ENCODE results near the gene NDFIP1. TPM values are rescaled to one million over a fixed set of nuclear protein-coding genes. Genes with fewer than 3 reads are reported as not detected.

NDFIP1 gene
- total and polyA plus RNA-seq, 12 donors = 26.7 to 313 (median 89.2) TPM

GRCh38 chr5:142156839-142157463 is 48.4 kb downstream of the NDFIP1 start:
- Histone ChIP-seq H3K4me3 (no peak overlapping the region), H3K4me1 (replicated peaks in 1 of 2) (peaks cover 0 to 13% of the 10 kb centered on the region in 2 donors), H3K27ac (peak overlapping the region in 2 of 5 donors; percentile 23 to 27), H3K36me3 (replicated peaks in 1 of 2) (peaks cover 0 to 10% of the 10 kb centered on the region in 2 donors), H3K27me3 (no peaks in the 10 kb centered on the region), H3K9me3 (replicated peaks in 1 of 3) (peaks cover 0 to 4% (median 0%) of the 10 kb centered on the region in 3 donors)
- intact Hi-C loops (cut with DNase I) = loop anchor here in 1 of 2 donors (10.0 kb wide), 1 partner anchor 538 kb away; no protein-coding TSS in a partner anchor
- WGBS, 4 donors = 64 to 76% (median 72%) methylated on average over 5 of the region's 5 CpGs
- no peak for DNase-seq
- TF ChIP-seq CTCF (IDR thresholded peaks at IDR 0.05) = no peak
- TF ChIP-seq POLR2A (IDR thresholded peaks at IDR 0.05) = no peak

GRCh38 chr5:142159354-142159753 is 50.8 kb downstream of the NDFIP1 start:
- Histone ChIP-seq H3K9me3 (replicated peaks in 1 of 3) (no peaks in the 10 kb centered on the region), H3K27me3 (no peaks in the 10 kb centered on the region), H3K4me3 (no peak overlapping the region), H3K36me3 (replicated peaks in 1 of 2) (peaks cover 0 to 5% of the 10 kb centered on the region in 2 donors), H3K4me1 (replicated peaks in 1 of 2) (peaks cover 0 to 13% of the 10 kb centered on the region in 2 donors), H3K27ac (no peak overlapping the region)
- DNase-seq = no peak
- TF ChIP-seq CTCF (IDR thresholded peaks at IDR 0.05) (no peak), POLR2A (IDR thresholded peaks at IDR 0.05) (no peak)
- intact Hi-C loops (cut with DNase I) = loop anchor here in 1 of 2 donors (10.0 kb wide), 1 partner anchor 535 kb away; no protein-coding TSS in a partner anchor

- Histone ChIP-seq H3K4me3 (no peak overlapping the region), H3K4me1 (replicated peaks in 1 of 2) (no peaks in the 10 kb centered on the region), H3K36me3 (replicated peaks in 1 of 2) (no peaks in the 10 kb centered on the region), H3K27ac (no peak overlapping the region), H3K9me3 (replicated peaks in 1 of 3) (no peaks in the 10 kb centered on the region), H3K27me3 (no peaks in the 10 kb centered on the region)
- 86 to 92% (median 88%) methylated on average over 5 of the region's 5 CpGs for WGBS, 4 donors
- no peak for DNase-seq
- TF ChIP-seq CTCF (IDR thresholded peaks at IDR 0.05) = no peak
- no peak for TF ChIP-seq POLR2A (IDR thresholded peaks at IDR 0.05)
- intact Hi-C loops (cut with DNase I) = loop anchor here in 1 of 2 donors (10.0 kb wide), 1 partner anchor 380 kb away; no protein-coding TSS in a partner anchor
Measured at GRCh38 chr5:142164315-142164714, 55.7 kb downstream of the NDFIP1 start.

DNA sequence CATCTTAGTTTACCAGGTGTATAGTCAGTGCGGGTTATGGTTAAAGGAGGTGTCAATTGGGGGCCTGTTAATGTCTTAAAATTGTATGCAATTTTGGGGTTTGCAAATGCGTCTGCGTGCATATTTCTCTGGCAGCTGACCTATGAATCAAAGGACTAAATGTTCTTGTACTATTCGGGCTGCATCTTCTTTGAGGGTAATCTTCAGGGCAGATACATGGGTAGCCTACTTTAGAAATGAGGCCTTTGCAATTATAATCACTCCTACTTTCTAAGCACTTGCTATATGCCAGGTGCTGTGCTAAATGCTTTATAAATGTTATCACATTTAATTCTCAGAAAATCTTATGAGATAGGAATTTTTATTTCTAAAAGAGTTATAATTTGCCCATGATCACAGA is 58.2 kb downstream of the NDFIP1 start:
- H3K27me3 ChIP-seq = no peaks in the 10 kb centered on the region
- WGBS, 4 donors = 89 to 95% (median 90%) methylated on average over 4 of the region's 4 CpGs
- DNase-seq = no peak
- H3K4me3 ChIP-seq = no peak overlapping the region
- no peak overlapping the region for H3K27ac ChIP-seq
- no peaks in the 10 kb centered on the region for H3K4me1 ChIP-seq (replicated peaks in 1 of 2)
- no peak for TF ChIP-seq POLR2A (IDR thresholded peaks at IDR 0.05)
- TF ChIP-seq CTCF (IDR thresholded peaks at IDR 0.05) = no peak
- H3K9me3 ChIP-seq (replicated peaks in 1 of 3) = no peaks in the 10 kb centered on the region
- intact Hi-C loops (cut with DNase I) = loop anchor here in 1 of 2 donors (10.0 kb wide), 1 partner anchor 378 kb away; no protein-coding TSS in a partner anchor
- no peaks in the 10 kb centered on the region for H3K36me3 ChIP-seq (replicated peaks in 1 of 2)

All from adrenal gland (tissue), 12 donors.